Fibroblast of villous mesenchyme (primary cell): Measurements from ENCODE around the gene TMEM19. TPM values are rescaled to one million over a fixed set of nuclear protein-coding genes. Genes with fewer than 3 reads are reported as not detected.

Source experiments
- DNase-seq: peaks from one replicate; pipeline ENCODE4 v3.0.0-alpha.2; 2010; ENCODE audit warnings: low read depth
- H3K4me3 ChIP-seq: 2 replicates; pipeline ENCODE4 v1.5.1; 2011; ENCODE audit warnings: low read depth, mild to moderate bottlenecking, low read length
- CTCF ChIP-seq: IDR thresholded peaks from 2 replicates; pipeline ENCODE4 v1.5.1; 2012; ENCODE audit warnings: low read depth, mild to moderate bottlenecking, low read length; ENCODE audit not compliant: insufficient read depth
- total RNA-seq: library from RNA; depleted of rRNA; stranded (reverse); fragments of >200 nt; gene quantifications from 2 replicates; pipeline ENCODE4 v1.2.3, GENCODE V29; 2012

Gene TMEM19
- total RNA-seq, 1 donor, result 37.1 TPM

- no peak overlapping the region for H3K4me3 ChIP-seq
- DNase-seq, result peak; percentile 16
- no peak for TF ChIP-seq CTCF
Observed at GRCh38 chr12:71655495-71655894, 30.4 kb upstream of the TMEM19 start.

DNA sequence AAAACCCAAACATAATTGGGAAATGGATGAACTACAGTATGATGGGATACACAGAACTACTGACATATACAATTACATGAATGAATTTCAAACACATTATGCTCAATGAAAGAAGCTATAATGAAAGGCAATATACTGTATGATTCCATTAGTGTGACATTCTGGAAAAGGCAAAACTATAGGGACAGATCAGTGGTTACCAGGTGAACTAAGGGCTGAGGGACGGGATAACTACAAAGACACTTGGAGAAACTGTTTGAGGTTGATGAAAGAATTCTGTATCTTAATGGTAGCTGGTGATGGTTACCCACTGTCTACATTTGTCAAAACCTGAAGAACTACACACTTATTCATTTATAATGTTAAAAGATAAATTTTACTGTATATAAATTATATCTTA is 30.0 kb upstream of the TMEM19 start:
- no peak for TF ChIP-seq CTCF
- no peak overlapping the region for H3K4me3 ChIP-seq
- no peak for DNase-seq

GRCh38 chr12:71656740-71657139 is 29.1 kb upstream of the TMEM19 start:
- no peak for DNase-seq
- H3K4me3 ChIP-seq, result no peak overlapping the region
- no peak for TF ChIP-seq CTCF

GRCh38 chr12:71661977-71662530 is 23.8 kb upstream of the TMEM19 start:
- TF ChIP-seq CTCF, result no peak
- peak; percentile 77 for DNase-seq
- H3K4me3 ChIP-seq, result peak overlapping the region; percentile 86

DNA sequence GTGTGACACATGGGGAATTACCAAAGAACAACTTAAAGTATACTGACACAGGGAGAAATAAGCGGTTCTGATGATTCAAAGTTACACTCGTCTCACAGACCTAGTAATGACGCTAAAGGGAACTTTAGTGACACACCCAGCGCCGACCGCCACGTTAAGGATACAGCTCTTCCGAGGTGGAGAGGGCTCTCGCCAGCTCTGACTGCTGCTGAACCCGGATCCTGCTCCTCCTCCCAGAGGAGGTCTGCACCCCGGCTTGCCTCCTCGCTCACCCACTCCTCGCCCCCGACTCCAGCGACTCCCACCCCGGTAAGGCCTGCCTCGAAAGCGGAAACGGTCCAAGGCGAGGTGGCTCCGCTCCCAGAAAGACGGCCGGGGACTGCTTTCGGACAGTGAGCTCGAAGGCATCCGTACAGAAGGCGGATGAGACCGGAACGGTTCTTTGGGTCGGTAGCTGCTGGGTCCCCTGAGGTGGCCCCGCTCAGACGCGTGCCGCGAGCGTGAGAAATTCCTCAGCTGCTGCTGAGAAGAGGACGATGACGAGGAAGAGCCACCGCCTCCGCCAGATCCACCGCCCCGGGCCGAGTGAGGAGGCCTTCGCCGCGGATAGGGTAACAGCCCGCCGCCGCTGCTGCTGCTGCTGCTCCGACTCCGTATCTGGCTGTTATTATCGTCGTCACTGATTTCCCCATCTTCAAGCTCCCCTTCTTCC is 22.9 kb upstream of the TMEM19 start:
- DNase-seq, result peak; percentile 72
- peak overlapping the region; percentile 86 for H3K4me3 ChIP-seq
- no peak for TF ChIP-seq CTCF

DNA sequence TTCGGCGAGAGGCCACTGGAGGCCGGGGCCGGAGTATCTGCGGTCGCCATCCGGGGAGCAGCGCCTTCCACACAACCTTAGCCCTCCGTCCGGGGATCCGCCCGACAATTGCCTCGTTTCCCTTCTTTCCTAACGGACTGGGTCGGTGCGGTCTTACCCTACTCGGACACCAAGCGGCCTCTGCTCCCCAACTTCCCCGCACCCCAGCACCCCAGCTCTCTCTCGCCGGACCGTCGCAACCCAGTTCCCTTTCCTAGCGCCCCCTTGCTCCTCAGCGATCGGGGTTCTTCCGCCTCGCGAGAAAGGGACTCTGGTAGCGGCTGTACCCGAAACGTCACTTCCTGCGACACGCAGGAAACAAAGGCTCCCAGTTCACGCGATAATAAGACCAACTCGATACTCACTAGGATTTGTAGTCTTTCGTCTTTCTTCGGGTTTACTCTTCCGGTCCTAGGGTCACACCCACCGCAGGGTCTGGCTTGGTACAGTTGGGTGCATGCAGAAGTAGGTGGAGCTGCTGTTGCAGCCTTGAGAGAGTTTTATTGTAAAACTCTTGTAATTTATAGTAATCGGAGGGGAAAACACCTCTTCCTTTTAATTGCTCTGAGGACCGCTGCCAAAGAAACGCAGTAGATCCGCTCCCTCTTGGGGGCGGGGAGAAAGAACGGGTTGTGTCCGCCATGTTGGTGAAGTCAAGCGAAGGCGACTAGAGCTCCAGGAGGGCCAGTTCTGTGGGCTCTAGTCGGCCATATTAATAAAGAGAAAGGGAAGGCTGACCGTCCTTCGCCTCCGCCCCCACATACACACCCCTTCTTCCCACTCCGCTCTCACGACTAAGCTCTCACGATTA is 22.1 kb upstream of the TMEM19 start, which contains the start of the genes THAP2 and ZFC3H1:
THAP2 (plus strand) TSS at position 741 of the 850 bp plus-strand sequence. CDS start 209 bp downstream, outside the sequence.
ZFC3H1 (minus strand) TSS at position 288 of the 850 bp plus-strand sequence; CDS start at position 50, 238 bp downstream.
- peak within 1 kb of the TSS; percentile 86 for H3K4me3 ChIP-seq
- peak; percentile 99 for DNase-seq
- TF ChIP-seq CTCF, result peak; percentile 33
